Measurements from ENCODE around the gene CAPS2. TPM values are rescaled to one million over a fixed set of nuclear protein-coding genes. Genes with fewer than 3 reads are reported as not detected.

CAPS2 gene
- total RNA-seq, 4 donors from 2014 or later: 3.4 to 24.3 (median 8.7) TPM

DNA sequence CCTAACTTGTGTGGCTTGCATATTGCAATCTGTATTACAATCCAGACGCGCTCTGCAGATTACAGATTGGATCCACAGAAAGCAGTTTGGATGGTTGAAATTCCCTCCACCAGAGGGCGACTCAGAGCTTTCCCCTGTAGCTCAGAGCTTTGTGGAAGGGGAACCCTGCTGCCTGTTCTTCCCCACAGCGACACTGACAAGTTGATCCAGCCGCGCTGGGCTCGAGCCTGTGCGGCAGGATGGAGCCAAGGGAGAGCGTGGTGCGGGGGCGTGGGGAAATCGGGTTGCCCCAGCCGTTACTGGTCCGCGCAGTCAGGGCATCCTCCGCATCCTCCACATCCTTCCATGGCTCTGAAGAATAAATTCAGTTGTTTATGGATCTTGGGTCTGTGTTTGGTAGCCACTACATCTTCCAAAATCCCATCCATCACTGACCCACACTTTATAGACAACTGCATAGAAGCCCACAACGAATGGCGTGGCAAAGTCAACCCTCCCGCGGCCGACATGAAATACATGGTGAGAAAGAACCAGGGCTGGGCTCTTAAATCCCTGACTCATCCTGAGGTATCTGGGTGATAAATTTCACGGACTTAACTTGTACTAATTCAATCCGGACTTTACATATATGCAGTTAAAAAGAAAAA, 4.4 kb upstream of the CAPS2 start, which contains the start of gene GLIPR1L1:
TSS of gene GLIPR1L1 (plus strand) at position 287 of the 647 bp plus-strand sequence. CDS start at position 346, 59 bp downstream.
- ATAC-seq (ENCODE audit: low FRiP score) (peak; percentile 76), DNase-seq (ENCODE audit: low spot score) (peak; percentile 85)
- TF ChIP-seq, protein P1, sequence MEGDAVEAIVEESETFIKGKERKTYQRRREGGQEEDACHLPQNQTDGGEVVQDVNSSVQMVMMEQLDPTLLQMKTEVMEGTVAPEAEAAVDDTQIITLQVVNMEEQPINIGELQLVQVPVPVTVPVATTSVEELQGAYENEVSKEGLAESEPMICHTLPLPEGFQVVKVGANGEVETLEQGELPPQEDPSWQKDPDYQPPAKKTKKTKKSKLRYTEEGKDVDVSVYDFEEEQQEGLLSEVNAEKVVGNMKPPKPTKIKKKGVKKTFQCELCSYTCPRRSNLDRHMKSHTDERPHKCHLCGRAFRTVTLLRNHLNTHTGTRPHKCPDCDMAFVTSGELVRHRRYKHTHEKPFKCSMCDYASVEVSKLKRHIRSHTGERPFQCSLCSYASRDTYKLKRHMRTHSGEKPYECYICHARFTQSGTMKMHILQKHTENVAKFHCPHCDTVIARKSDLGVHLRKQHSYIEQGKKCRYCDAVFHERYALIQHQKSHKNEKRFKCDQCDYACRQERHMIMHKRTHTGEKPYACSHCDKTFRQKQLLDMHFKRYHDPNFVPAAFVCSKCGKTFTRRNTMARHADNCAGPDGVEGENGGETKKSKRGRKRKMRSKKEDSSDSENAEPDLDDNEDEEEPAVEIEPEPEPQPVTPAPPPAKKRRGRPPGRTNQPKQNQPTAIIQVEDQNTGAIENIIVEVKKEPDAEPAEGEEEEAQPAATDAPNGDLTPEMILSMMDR (IDR thresholded peaks at IDR 0.05): peak in 2 of 3 donors; percentile 28 to 89

DNA sequence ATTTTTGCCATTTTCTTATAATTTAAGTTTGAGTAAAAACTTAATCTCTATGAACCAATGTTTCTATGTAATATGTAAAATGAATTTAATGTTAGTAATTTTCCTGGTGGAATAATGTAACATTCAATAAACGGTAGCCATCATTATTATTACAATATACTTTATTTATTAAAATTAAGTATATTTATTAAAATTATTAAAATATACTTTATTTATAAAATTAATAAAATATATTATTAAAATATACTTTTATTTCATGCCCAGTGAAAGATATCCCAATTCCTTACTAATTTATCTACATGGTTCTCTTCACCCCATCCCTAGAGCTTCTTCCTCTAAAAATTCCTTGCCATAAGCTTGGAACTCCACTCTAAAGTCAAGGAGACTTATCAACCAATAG, 2.5 kb downstream of the CAPS2 start:
- DNase-seq (ENCODE audit: low spot score) (no peak), ATAC-seq (ENCODE audit: low FRiP score) (no peak)
- TF ChIP-seq, protein P1 (IDR thresholded peaks at IDR 0.05): no peak

DNA sequence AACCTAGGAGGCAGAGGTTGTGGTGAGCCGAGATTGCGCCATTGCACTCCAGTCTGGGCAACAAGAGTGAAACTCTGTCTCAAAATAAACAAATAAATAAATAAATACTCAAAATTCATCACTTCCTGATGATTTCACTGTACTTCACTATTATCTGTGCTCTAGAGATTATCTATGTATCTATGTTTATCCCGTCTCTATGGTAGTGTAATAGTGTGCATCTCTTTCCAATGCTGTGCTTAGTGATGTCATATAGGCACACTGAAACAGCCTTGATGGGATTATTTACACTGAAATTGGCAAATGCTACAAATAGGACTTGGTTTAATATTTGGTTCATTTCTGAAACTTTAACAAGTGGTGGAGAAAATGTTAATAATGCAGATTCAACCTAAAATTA, 6.5 kb downstream of the CAPS2 start:
- TF ChIP-seq, protein P1 (IDR thresholded peaks at IDR 0.05): no peak
- ATAC-seq (ENCODE audit: low FRiP score): no peak
- DNase-seq (ENCODE audit: low spot score): no peak

DNA sequence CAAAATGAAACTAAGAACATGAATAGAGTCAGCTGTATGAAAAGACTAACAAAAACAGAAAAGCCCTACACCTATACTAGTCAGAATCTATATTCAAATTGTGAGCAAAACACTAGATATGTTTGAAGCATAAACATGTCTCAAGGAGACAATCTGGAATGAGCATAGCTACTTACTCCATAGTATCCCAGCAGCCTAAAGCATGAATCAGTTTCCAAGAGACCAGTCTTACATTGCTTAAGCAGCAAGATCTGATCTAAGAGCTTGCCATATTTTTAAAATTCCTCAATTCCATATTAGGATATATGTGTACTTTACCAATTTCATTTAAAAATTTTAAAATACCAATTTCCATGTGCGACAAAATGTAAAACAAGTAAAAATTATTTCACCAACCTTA, 7.7 kb downstream of the CAPS2 start:
- ATAC-seq (ENCODE audit: low FRiP score) (no peak), DNase-seq (ENCODE audit: low spot score) (no peak)
- TF ChIP-seq, protein P1 (IDR thresholded peaks at IDR 0.05): no peak

DNA sequence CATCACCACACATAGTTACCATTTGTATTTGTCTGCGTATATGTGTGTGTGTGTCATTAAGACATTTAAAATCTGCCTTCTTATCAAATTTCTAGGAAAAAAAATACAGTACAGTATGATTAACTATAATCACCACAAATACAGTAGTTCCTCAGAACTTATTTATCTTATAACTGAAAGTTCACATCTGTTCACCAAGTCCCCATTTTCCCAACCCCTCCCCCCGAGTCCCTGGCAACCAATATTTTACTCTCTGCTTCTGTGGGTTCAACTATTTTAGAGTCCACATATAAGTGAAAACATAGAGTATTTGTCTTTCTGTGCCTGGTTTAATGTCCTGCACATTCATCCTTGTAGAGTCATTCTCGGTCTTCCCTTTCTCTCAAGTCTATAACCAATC, 12.3 kb downstream of the CAPS2 start:
- no peak for DNase-seq (ENCODE audit: low spot score)
- ATAC-seq (ENCODE audit: low FRiP score): no peak
- TF ChIP-seq, protein P1 (IDR thresholded peaks at IDR 0.05): no peak

DNA sequence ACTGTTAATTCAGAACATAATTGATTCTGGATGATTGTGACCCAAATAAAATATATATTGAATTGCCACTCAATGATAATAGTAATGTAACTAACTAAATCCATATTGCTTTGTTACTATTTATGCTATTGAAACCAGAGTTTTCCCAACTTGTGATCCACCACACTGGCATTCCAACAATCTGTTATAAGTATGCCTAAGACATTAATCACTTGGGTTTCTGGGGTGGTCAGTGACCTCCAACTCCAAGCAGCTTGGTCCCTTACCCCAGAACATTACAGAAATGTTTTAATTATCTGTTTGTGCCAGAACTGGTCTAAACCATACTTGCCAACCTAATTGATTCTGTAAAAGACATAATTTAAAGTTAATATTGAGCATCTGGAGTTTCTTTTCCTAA, 14.6 kb downstream of the CAPS2 start:
- TF ChIP-seq, protein P1 (IDR thresholded peaks at IDR 0.05): no peak
- ATAC-seq (ENCODE audit: low FRiP score) (no peak), DNase-seq (ENCODE audit: low spot score) (no peak)

DNA sequence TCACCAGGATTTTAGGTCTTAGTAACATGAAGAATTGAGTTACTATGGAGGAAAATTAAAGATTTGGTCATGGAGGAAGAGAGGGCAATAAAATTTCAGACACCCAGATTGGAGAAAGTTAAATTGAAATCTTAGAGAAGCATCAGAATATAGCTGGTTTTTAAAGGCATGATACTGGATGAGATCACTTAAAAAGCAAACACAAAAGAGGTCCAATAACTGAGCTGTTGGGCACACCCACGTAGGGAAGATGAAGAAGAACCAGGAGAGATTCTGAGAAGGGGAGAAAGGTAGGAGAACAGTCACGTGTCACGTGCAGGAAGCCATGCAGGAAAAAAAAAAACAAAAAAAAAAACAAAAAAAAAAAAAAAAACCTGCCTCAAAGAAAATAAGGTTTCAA, 18.8 kb downstream of the CAPS2 start:
- DNase-seq (ENCODE audit: low spot score) (no peak), ATAC-seq (ENCODE audit: low FRiP score) (no peak)
- TF ChIP-seq, protein P1 (IDR thresholded peaks at IDR 0.05): no peak
